Measurements from ENCODE around the gene ARL6.

Gene ARL6

GRCh38 chr3:97848779-97849178 lies 84.2 kb downstream of the ARL6 start:
- H3K36me3 ChIP-seq (replicated peaks in 1 of 2; ENCODE audit: control insufficient read depth in 2 of 2, insufficient read depth in 2 of 2, low read length in 2 of 2) = no peaks in the 10 kb centered on the region
- H3K27ac ChIP-seq (replicated peaks; ENCODE audit: low read length) = no peak overlapping the region
- H3K9me3 ChIP-seq (replicated peaks in 1 of 2; ENCODE audit: control insufficient read depth in 2 of 2, insufficient read depth in 1 of 2, low read depth in 1 of 2, low read length in 2 of 2) = no peaks in the 10 kb centered on the region
- no peaks in the 10 kb centered on the region for H3K79me1 ChIP-seq (ENCODE audit: low read depth, low read length)
- no CpG with 5 or more reads among the region's 3 CpGs for WGBS, 2 donors (ENCODE audit: extremely low coverage in 2 of 2, insufficient read length in 2 of 2, insufficient replicate concordance in 1 of 2)
- H2BK12ac ChIP-seq (ENCODE audit: low read length) = no peak overlapping the region
- H4K91ac ChIP-seq (ENCODE audit: low read depth, low read length, poor library complexity) = no peak overlapping the region
- H3K4me1 ChIP-seq (ENCODE audit: control insufficient read depth in 2 of 2, insufficient read depth in 1 of 2, low read depth in 1 of 2, low read length in 2 of 2) = peaks cover 0 to 2% of the 10 kb centered on the region in 2 donors
- no peak overlapping the region for H2AFZ ChIP-seq (ENCODE audit: low read length)
- H2BK15ac ChIP-seq (ENCODE audit: low read length) = no peak overlapping the region
- no peaks in the 10 kb centered on the region for H3K27me3 ChIP-seq (ENCODE audit: control insufficient read depth in 3 of 3, insufficient read depth in 3 of 3, low read depth in 1 of 3, low read length in 3 of 3)
- H2AK5ac ChIP-seq (ENCODE audit: low read depth, low read length) = no peak overlapping the region
- no peak overlapping the region for H3K18ac ChIP-seq (ENCODE audit: low read length)
- no peak overlapping the region for H2BK5ac ChIP-seq (ENCODE audit: low read length)
- no peak overlapping the region for H3K4me2 ChIP-seq (ENCODE audit: insufficient read depth, low read length, poor library complexity, severe bottlenecking)
- H2BK120ac ChIP-seq (ENCODE audit: low read depth, low read length) = no peak overlapping the region
- H3K4ac ChIP-seq (ENCODE audit: low read length) = no peak overlapping the region
- no peak overlapping the region for H3K14ac ChIP-seq (ENCODE audit: low read length)
- H3K4me3 ChIP-seq (ENCODE audit: low read length in 2 of 2) = no peak overlapping the region
- no peak overlapping the region for H4K8ac ChIP-seq (ENCODE audit: low read depth, low read length)
- no peak overlapping the region for H3K9ac ChIP-seq (ENCODE audit: low read depth, low read length, poor library complexity)
- no peak overlapping the region for H3K23ac ChIP-seq (ENCODE audit: low read depth, low read length, poor library complexity)
- DNase-seq (ENCODE audit: low spot score) = no peak

Measured in neuronal stem cell (in vitro differentiated cells).